Epithelial cell of prostate (primary cell): ENCODE data around the gene ULBP3.
A peak's percentile ranks its signal among the peaks of the same experiment; 100 is the strongest.
"Not testable (repeated sequence)": the region's sequence is repeated elsewhere in the genome, so short reads cannot be mapped to it uniquely, and the experiment has no call there.

ENCODE experiments used
- DNase-seq: peaks from one replicate; pipeline ENCODE4 v3.0.0-alpha.2; 2011; ENCODE audit warnings: low read depth, low spot score
- H3K27ac ChIP-seq: fragments of 450-650 bp; 2 replicates; pipeline ENCODE4 v1.5.1; 2017; ENCODE audit warnings: mild to moderate bottlenecking

ULBP3 gene

GRCh38 chr6:150078788-150079187 lies 9.9 kb upstream of the ULBP3 start:
- H3K27ac ChIP-seq = no peak overlapping the region
- no peak for DNase-seq

GRCh38 chr6:150076196-150076893 lies 7.4 kb upstream of the ULBP3 start:
- no peak for DNase-seq
- no peak overlapping the region for H3K27ac ChIP-seq

GRCh38 chr6:150075034-150075421 lies 6.1 kb upstream of the ULBP3 start:
- no peak overlapping the region for H3K27ac ChIP-seq
- DNase-seq = no peak

GRCh38 chr6:150074396-150075033 lies 5.6 kb upstream of the ULBP3 start:
- DNase-seq, H3K27ac ChIP-seq: not testable (repeated sequence)

- peak; percentile 39 for DNase-seq
- H3K27ac ChIP-seq = no peak overlapping the region
Measured at GRCh38 chr6:150072201-150072600, 3.3 kb upstream of the ULBP3 start.

GRCh38 chr6:150070236-150070818 lies 1.4 kb upstream of the ULBP3 start:
- no peak overlapping the region for H3K27ac ChIP-seq
- no peak for DNase-seq

- no peak for DNase-seq
- H3K27ac ChIP-seq = peak overlapping the region; percentile 43
Measured at GRCh38 chr6:150069706-150070105, 785 bp upstream of the ULBP3 start.

GRCh38 chr6:150068151-150068550 lies 770 bp downstream of the ULBP3 start:
- no peak overlapping the region for H3K27ac ChIP-seq
- no peak for DNase-seq

- no peak for DNase-seq
Measured at GRCh38 chr6:150065083-150065482, 3.8 kb downstream of the ULBP3 start.

GRCh38 chr6:150063640-150064039 lies 5.3 kb downstream of the ULBP3 start:
- DNase-seq = no peak

More at GRCh38 chr6:150065083-150065482, 3.8 kb downstream of the ULBP3 start:
- H3K27ac ChIP-seq = no peak overlapping the region

GRCh38 chr6:150059973-150060372 lies 8.9 kb downstream of the ULBP3 start:
- DNase-seq = not testable (repeated sequence)

More at GRCh38 chr6:150063640-150064039, 5.3 kb downstream of the ULBP3 start:
- H3K27ac ChIP-seq = no peak overlapping the region

GRCh38 chr6:150058986-150059385 lies 9.9 kb downstream of the ULBP3 start:
- no peak for DNase-seq
- no peak overlapping the region for H3K27ac ChIP-seq

More at GRCh38 chr6:150059973-150060372, 8.9 kb downstream of the ULBP3 start:
- H3K27ac ChIP-seq = not testable (repeated sequence)

- no peak for DNase-seq
Measured at GRCh38 chr6:150058231-150058792, 10.6 kb downstream of the ULBP3 start.

GRCh38 chr6:150057501-150057951 lies 11.4 kb downstream of the ULBP3 start:
- H3K27ac ChIP-seq = no peak overlapping the region
- DNase-seq = no peak

More at GRCh38 chr6:150058231-150058792, 10.6 kb downstream of the ULBP3 start:
- H3K27ac ChIP-seq = no peak overlapping the region

- no peak for DNase-seq
- H3K27ac ChIP-seq = no peak overlapping the region
Measured at GRCh38 chr6:150056916-150057315, 12.0 kb downstream of the ULBP3 start.

GRCh38 chr6:150056156-150056555 lies 12.8 kb downstream of the ULBP3 start:
- DNase-seq = no peak
- no peak overlapping the region for H3K27ac ChIP-seq

GRCh38 chr6:150055131-150055530 lies 13.8 kb downstream of the ULBP3 start:
- no peak overlapping the region for H3K27ac ChIP-seq
- DNase-seq = no peak

- no peak for DNase-seq
- no peak overlapping the region for H3K27ac ChIP-seq
Measured at GRCh38 chr6:150053450-150053849, 15.5 kb downstream of the ULBP3 start.

GRCh38 chr6:150050846-150051245 lies 18.1 kb downstream of the ULBP3 start:
- no peak for DNase-seq
- no peak overlapping the region for H3K27ac ChIP-seq

GRCh38 chr6:150048099-150048498 lies 20.8 kb downstream of the ULBP3 start:
- DNase-seq = no peak
- H3K27ac ChIP-seq = no peak overlapping the region

- no peak for DNase-seq
- no peak overlapping the region for H3K27ac ChIP-seq
Measured at GRCh38 chr6:150046943-150047342, 22.0 kb downstream of the ULBP3 start.
